ENCODE results near the gene DOK7.

DOK7 gene

GRCh38 chr4:3415471-3416141 lies 47.5 kb upstream of the DOK7 start:
- no peaks in the 10 kb centered on the region for H3K79me2 ChIP-seq (ENCODE audit: control insufficient read depth, insufficient read depth, low read length, poor library complexity)
- no CpG with 5 or more reads among the region's 33 CpGs for WGBS (ENCODE audit: extremely low coverage, insufficient coverage, insufficient read length)
- H3K4me1 ChIP-seq (ENCODE audit: control insufficient read depth in 1 of 2, insufficient read depth in 2 of 2, low read length in 2 of 2): no peaks in the 10 kb centered on the region
- no peak overlapping the region for H2BK12ac ChIP-seq (ENCODE audit: low read length)
- H4K12ac ChIP-seq (ENCODE audit: low read depth, low read length): no peak overlapping the region
- no peaks in the 10 kb centered on the region for H3K79me1 ChIP-seq (ENCODE audit: low read length)
- no peak overlapping the region for H3K4me3 ChIP-seq (ENCODE audit: low read depth, low read length)
- H4K8ac ChIP-seq (ENCODE audit: low read depth, low read length): no peak overlapping the region
- H4K91ac ChIP-seq (ENCODE audit: low read depth, low read length): no peak overlapping the region
- H3K9ac ChIP-seq (ENCODE audit: low read length): no peak overlapping the region
- H2AK5ac ChIP-seq (ENCODE audit: low read length): no peak overlapping the region
- H3K27ac ChIP-seq (ENCODE audit: low read depth, low read length): no peak overlapping the region
- no peak overlapping the region for H3K14ac ChIP-seq (ENCODE audit: low read length)
- peaks cover 4 to 16% of the 10 kb centered on the region in 2 experiments for H3K36me3 ChIP-seq (ENCODE audit: control insufficient read depth in 1 of 2, insufficient read depth in 2 of 2, low read length in 2 of 2)
- H3K4me2 ChIP-seq (ENCODE audit: low read length): no peak overlapping the region
- H2BK120ac ChIP-seq (ENCODE audit: insufficient read depth, low read length, poor library complexity): no peak overlapping the region
- no peak overlapping the region for H3K18ac ChIP-seq (ENCODE audit: low read length)
- no peaks in the 10 kb centered on the region for H3K9me3 ChIP-seq (ENCODE audit: insufficient read depth, low read depth, low read length)
- H2AFZ ChIP-seq (ENCODE audit: insufficient read depth, low read length, poor library complexity): no peak overlapping the region
- no peak overlapping the region for H3K4ac ChIP-seq (ENCODE audit: low read depth, low read length)
- H3K27me3 ChIP-seq (ENCODE audit: insufficient read depth, low read length): no peaks in the 10 kb centered on the region
- H3K23ac ChIP-seq (ENCODE audit: low read length): no peak overlapping the region
- no peak overlapping the region for H2BK5ac ChIP-seq (ENCODE audit: low read depth, low read length, poor library complexity)
- no peak for DNase-seq

- Histone ChIP-seq H4K91ac (ENCODE audit: low read depth, low read length) (no peak overlapping the region), H3K4me1 (ENCODE audit: control insufficient read depth in 1 of 2, insufficient read depth in 2 of 2, low read length in 2 of 2) (no peaks in the 10 kb centered on the region), H3K18ac (ENCODE audit: low read length) (no peak overlapping the region), H3K9me3 (ENCODE audit: insufficient read depth, low read depth, low read length) (no peaks in the 10 kb centered on the region), H3K4ac (ENCODE audit: low read depth, low read length) (no peak overlapping the region), H4K12ac (ENCODE audit: low read depth, low read length) (no peak overlapping the region), H2BK5ac (ENCODE audit: low read depth, low read length, poor library complexity) (no peak overlapping the region), H3K23ac (ENCODE audit: low read length) (no peak overlapping the region), H2BK120ac (ENCODE audit: insufficient read depth, low read length, poor library complexity) (no peak overlapping the region), H4K8ac (ENCODE audit: low read depth, low read length) (no peak overlapping the region), H3K27me3 (ENCODE audit: insufficient read depth, low read length) (no peaks in the 10 kb centered on the region), H3K9ac (ENCODE audit: low read length) (no peak overlapping the region), H3K36me3 (ENCODE audit: control insufficient read depth in 1 of 2, insufficient read depth in 2 of 2, low read length in 2 of 2) (peaks cover 4 to 16% of the 10 kb centered on the region in 2 experiments), H3K27ac (ENCODE audit: low read depth, low read length) (no peak overlapping the region), H2BK12ac (ENCODE audit: low read length) (no peak overlapping the region), H3K4me3 (ENCODE audit: low read depth, low read length) (no peak overlapping the region), H3K14ac (ENCODE audit: low read length) (no peak overlapping the region), H2AFZ (ENCODE audit: insufficient read depth, low read length, poor library complexity) (no peak overlapping the region), H3K79me2 (ENCODE audit: control insufficient read depth, insufficient read depth, low read length, poor library complexity) (no peaks in the 10 kb centered on the region), H3K79me1 (ENCODE audit: low read length) (no peaks in the 10 kb centered on the region), H3K4me2 (ENCODE audit: low read length) (no peak overlapping the region), H2AK5ac (ENCODE audit: low read length) (no peak overlapping the region)
- no CpG with 5 or more reads among the region's 18 CpGs for WGBS (ENCODE audit: extremely low coverage, insufficient coverage, insufficient read length)
- peak; percentile 24 to 57 for DNase-seq
Observed at GRCh38 chr4:3416270-3416669, 46.8 kb upstream of the DOK7 start.

GRCh38 chr4:3416821-3417221 lies 46.3 kb upstream of the DOK7 start:
- no peak overlapping the region for H4K12ac ChIP-seq (ENCODE audit: low read depth, low read length)
- H2BK5ac ChIP-seq (ENCODE audit: low read depth, low read length, poor library complexity): no peak overlapping the region
- no peak overlapping the region for H3K18ac ChIP-seq (ENCODE audit: low read length)
- no peaks in the 10 kb centered on the region for H3K27me3 ChIP-seq (ENCODE audit: insufficient read depth, low read length)
- no peak overlapping the region for H3K4me3 ChIP-seq (ENCODE audit: low read depth, low read length)
- H3K4me1 ChIP-seq (ENCODE audit: control insufficient read depth in 1 of 2, insufficient read depth in 2 of 2, low read length in 2 of 2): no peaks in the 10 kb centered on the region
- WGBS (ENCODE audit: extremely low coverage, insufficient coverage, insufficient read length): no CpG with 5 or more reads among the region's 17 CpGs
- no peak overlapping the region for H4K8ac ChIP-seq (ENCODE audit: low read depth, low read length)
- H3K27ac ChIP-seq (ENCODE audit: low read depth, low read length): no peak overlapping the region
- H3K4ac ChIP-seq (ENCODE audit: low read depth, low read length): no peak overlapping the region
- no peaks in the 10 kb centered on the region for H3K79me2 ChIP-seq (ENCODE audit: control insufficient read depth, insufficient read depth, low read length, poor library complexity)
- peak in 1 of 2 donors; percentile 6 for DNase-seq
- H2BK12ac ChIP-seq (ENCODE audit: low read length): no peak overlapping the region
- no peak overlapping the region for H4K91ac ChIP-seq (ENCODE audit: low read depth, low read length)
- H3K4me2 ChIP-seq (ENCODE audit: low read length): no peak overlapping the region
- H3K9ac ChIP-seq (ENCODE audit: low read length): no peak overlapping the region
- no peaks in the 10 kb centered on the region for H3K79me1 ChIP-seq (ENCODE audit: low read length)
- H3K36me3 ChIP-seq (ENCODE audit: control insufficient read depth in 1 of 2, insufficient read depth in 2 of 2, low read length in 2 of 2): peaks cover 4 to 16% of the 10 kb centered on the region in 2 experiments
- H2AFZ ChIP-seq (ENCODE audit: insufficient read depth, low read length, poor library complexity): no peak overlapping the region
- H2AK5ac ChIP-seq (ENCODE audit: low read length): no peak overlapping the region
- H2BK120ac ChIP-seq (ENCODE audit: insufficient read depth, low read length, poor library complexity): no peak overlapping the region
- H3K23ac ChIP-seq (ENCODE audit: low read length): no peak overlapping the region
- H3K14ac ChIP-seq (ENCODE audit: low read length): no peak overlapping the region
- H3K9me3 ChIP-seq (ENCODE audit: insufficient read depth, low read depth, low read length): no peaks in the 10 kb centered on the region

GRCh38 chr4:3417448-3417847 lies 45.7 kb upstream of the DOK7 start:
- Histone ChIP-seq H3K4me3 (ENCODE audit: low read depth, low read length) (no peak overlapping the region), H3K23ac (ENCODE audit: low read length) (no peak overlapping the region), H2AFZ (ENCODE audit: insufficient read depth, low read length, poor library complexity) (no peak overlapping the region), H2BK12ac (ENCODE audit: low read length) (no peak overlapping the region), H2AK5ac (ENCODE audit: low read length) (no peak overlapping the region), H4K91ac (ENCODE audit: low read depth, low read length) (no peak overlapping the region), H3K36me3 (ENCODE audit: control insufficient read depth in 1 of 2, insufficient read depth in 2 of 2, low read length in 2 of 2) (peaks cover 7 to 16% of the 10 kb centered on the region in 2 experiments), H2BK5ac (ENCODE audit: low read depth, low read length, poor library complexity) (no peak overlapping the region), H3K9me3 (ENCODE audit: insufficient read depth, low read depth, low read length) (no peaks in the 10 kb centered on the region), H3K79me2 (ENCODE audit: control insufficient read depth, insufficient read depth, low read length, poor library complexity) (no peaks in the 10 kb centered on the region), H3K9ac (ENCODE audit: low read length) (no peak overlapping the region), H4K8ac (ENCODE audit: low read depth, low read length) (no peak overlapping the region), H3K79me1 (ENCODE audit: low read length) (no peaks in the 10 kb centered on the region), H4K12ac (ENCODE audit: low read depth, low read length) (no peak overlapping the region), H3K27me3 (ENCODE audit: insufficient read depth, low read length) (no peaks in the 10 kb centered on the region), H3K4ac (ENCODE audit: low read depth, low read length) (no peak overlapping the region), H3K4me2 (ENCODE audit: low read length) (no peak overlapping the region), H3K18ac (ENCODE audit: low read length) (no peak overlapping the region), H2BK120ac (ENCODE audit: insufficient read depth, low read length, poor library complexity) (no peak overlapping the region), H3K27ac (ENCODE audit: low read depth, low read length) (no peak overlapping the region), H3K4me1 (ENCODE audit: control insufficient read depth in 1 of 2, insufficient read depth in 2 of 2, low read length in 2 of 2) (no peaks in the 10 kb centered on the region), H3K14ac (ENCODE audit: low read length) (no peak overlapping the region)
- DNase-seq: no peak
- no CpG with 5 or more reads among the region's 21 CpGs for WGBS (ENCODE audit: extremely low coverage, insufficient coverage, insufficient read length)
